ENCODE measurements around the gene ADORA3.

The ADORA3 gene

GRCh38 chr1:111450185-111450584 is 53.2 kb downstream of the ADORA3 start:
- H3K27me3 ChIP-seq (replicated peaks; ENCODE audit: control insufficient read depth, insufficient read depth, low read length): no peaks in the 10 kb centered on the region
- H3K4me3 ChIP-seq (replicated peaks; ENCODE audit: low read depth, low read length): peak overlapping the region; percentile 99
- DNase-seq (ENCODE audit: extremely low read depth, insufficient read length): no peak
- TF ChIP-seq, protein P1, sequence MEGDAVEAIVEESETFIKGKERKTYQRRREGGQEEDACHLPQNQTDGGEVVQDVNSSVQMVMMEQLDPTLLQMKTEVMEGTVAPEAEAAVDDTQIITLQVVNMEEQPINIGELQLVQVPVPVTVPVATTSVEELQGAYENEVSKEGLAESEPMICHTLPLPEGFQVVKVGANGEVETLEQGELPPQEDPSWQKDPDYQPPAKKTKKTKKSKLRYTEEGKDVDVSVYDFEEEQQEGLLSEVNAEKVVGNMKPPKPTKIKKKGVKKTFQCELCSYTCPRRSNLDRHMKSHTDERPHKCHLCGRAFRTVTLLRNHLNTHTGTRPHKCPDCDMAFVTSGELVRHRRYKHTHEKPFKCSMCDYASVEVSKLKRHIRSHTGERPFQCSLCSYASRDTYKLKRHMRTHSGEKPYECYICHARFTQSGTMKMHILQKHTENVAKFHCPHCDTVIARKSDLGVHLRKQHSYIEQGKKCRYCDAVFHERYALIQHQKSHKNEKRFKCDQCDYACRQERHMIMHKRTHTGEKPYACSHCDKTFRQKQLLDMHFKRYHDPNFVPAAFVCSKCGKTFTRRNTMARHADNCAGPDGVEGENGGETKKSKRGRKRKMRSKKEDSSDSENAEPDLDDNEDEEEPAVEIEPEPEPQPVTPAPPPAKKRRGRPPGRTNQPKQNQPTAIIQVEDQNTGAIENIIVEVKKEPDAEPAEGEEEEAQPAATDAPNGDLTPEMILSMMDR (IDR thresholded peaks at IDR 0.05; ENCODE audit: insufficient read depth, low read length, poor library complexity, severe bottlenecking): no peak
- peaks cover 4% of the 10 kb centered on the region for H3K36me3 ChIP-seq (ENCODE audit: control insufficient read depth, insufficient read depth, low read length)

GRCh38 chr1:111449703-111450017 is 53.8 kb downstream of the ADORA3 start:
- no peak for DNase-seq (ENCODE audit: extremely low read depth, insufficient read length)
- TF ChIP-seq, protein P1 (IDR thresholded peaks at IDR 0.05; ENCODE audit: insufficient read depth, low read length, poor library complexity, severe bottlenecking): no peak
- Histone ChIP-seq H3K4me3 (replicated peaks; ENCODE audit: low read depth, low read length) (peak overlapping the region; percentile 99), H3K27me3 (replicated peaks; ENCODE audit: control insufficient read depth, insufficient read depth, low read length) (no peaks in the 10 kb centered on the region), H3K36me3 (ENCODE audit: control insufficient read depth, insufficient read depth, low read length) (peaks cover 4% of the 10 kb centered on the region)

Measured in GM06990 (cell line).